ENCODE measurements around the gene LMF2. TPM values are rescaled to one million over a fixed set of nuclear protein-coding genes. Genes with fewer than 3 reads are reported as not detected.

LMF2 gene
- polyA plus RNA-seq, 1 donor (not counting 4 experiments of a cell fraction or from before 2014, with no cell fraction given), result 13.2 TPM

GRCh38 chr22:50481045-50481439, 26.5 kb downstream of the LMF2 start:
- Histone ChIP-seq H3K4me3 (ENCODE audit: control insufficient read depth in 2 of 3, extremely low read depth in 1 of 3, insufficient read depth in 2 of 3, low read depth in 1 of 3, low read length in 3 of 3) (peak overlapping the region; percentile 29 to 41 (median 38)), H2AFZ (ENCODE audit: control insufficient read depth, low read length) (peak overlapping the region; percentile 6), H3K27me3 (ENCODE audit: control insufficient read depth, extremely low read depth, insufficient read depth, low read length) (peaks cover 28% of the 10 kb centered on the region), H3K79me2 (ENCODE audit: control insufficient read depth, insufficient read depth, low read length) (no peaks in the 10 kb centered on the region), H3K9me1 (ENCODE audit: control insufficient read depth, extremely low read depth, insufficient read depth, low read length) (no peaks in the 10 kb centered on the region), H3K4me2 (ENCODE audit: control insufficient read depth, extremely low read depth, insufficient read depth, low read depth, low read length) (peak overlapping the region; percentile 41), H3K4me1 (ENCODE audit: control insufficient read depth, extremely low read depth, insufficient read depth, low read length) (peaks cover 9% of the 10 kb centered on the region), H3K36me3 (ENCODE audit: control insufficient read depth in 2 of 2, extremely low read depth in 1 of 2, insufficient read depth in 2 of 2, low read length in 2 of 2) (no peaks in the 10 kb centered on the region), H3K27ac (ENCODE audit: control insufficient read depth, insufficient read depth, low read length) (no peak overlapping the region), H3K9me3 (ENCODE audit: control insufficient read depth, low read depth, low read length) (no peaks in the 10 kb centered on the region), H3K9ac (ENCODE audit: control insufficient read depth, extremely low read depth, insufficient read depth, low read length) (peak overlapping the region; percentile 73), H4K20me1 (ENCODE audit: control insufficient read depth, extremely low read depth, insufficient read depth, low read length) (peaks cover 3% of the 10 kb centered on the region)
- no peak for TF ChIP-seq EZH2 (IDR thresholded peaks at IDR 0.05; ENCODE audit: low read length)
- TF ChIP-seq, protein P1, sequence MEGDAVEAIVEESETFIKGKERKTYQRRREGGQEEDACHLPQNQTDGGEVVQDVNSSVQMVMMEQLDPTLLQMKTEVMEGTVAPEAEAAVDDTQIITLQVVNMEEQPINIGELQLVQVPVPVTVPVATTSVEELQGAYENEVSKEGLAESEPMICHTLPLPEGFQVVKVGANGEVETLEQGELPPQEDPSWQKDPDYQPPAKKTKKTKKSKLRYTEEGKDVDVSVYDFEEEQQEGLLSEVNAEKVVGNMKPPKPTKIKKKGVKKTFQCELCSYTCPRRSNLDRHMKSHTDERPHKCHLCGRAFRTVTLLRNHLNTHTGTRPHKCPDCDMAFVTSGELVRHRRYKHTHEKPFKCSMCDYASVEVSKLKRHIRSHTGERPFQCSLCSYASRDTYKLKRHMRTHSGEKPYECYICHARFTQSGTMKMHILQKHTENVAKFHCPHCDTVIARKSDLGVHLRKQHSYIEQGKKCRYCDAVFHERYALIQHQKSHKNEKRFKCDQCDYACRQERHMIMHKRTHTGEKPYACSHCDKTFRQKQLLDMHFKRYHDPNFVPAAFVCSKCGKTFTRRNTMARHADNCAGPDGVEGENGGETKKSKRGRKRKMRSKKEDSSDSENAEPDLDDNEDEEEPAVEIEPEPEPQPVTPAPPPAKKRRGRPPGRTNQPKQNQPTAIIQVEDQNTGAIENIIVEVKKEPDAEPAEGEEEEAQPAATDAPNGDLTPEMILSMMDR (optimal IDR thresholded peaks at IDR 0.05 in 1 of 3, IDR thresholded peaks at IDR 0.05 in 1 of 3, conservative IDR thresholded peaks at IDR 0.05 in 1 of 3; ENCODE audit: extremely low read depth in 1 of 3, insufficient read depth in 2 of 3, low read length in 3 of 3), result no peak
- dilution Hi-C loops (cut with MboI; ENCODE audit: extremely low pct_ligation_motif_present, low sequenced_read_pairs), result no loop called here
- FAIRE-seq (no peak), DNase-seq (ENCODE audit: low read depth, low spot score) (no peak)

- Histone ChIP-seq H3K4me1 (ENCODE audit: control insufficient read depth, extremely low read depth, insufficient read depth, low read length) (peaks cover 14% of the 10 kb centered on the region), H3K9ac (ENCODE audit: control insufficient read depth, extremely low read depth, insufficient read depth, low read length) (no peak overlapping the region), H2AFZ (ENCODE audit: control insufficient read depth, low read length) (no peak overlapping the region), H3K9me1 (ENCODE audit: control insufficient read depth, extremely low read depth, insufficient read depth, low read length) (no peaks in the 10 kb centered on the region), H3K27me3 (ENCODE audit: control insufficient read depth, extremely low read depth, insufficient read depth, low read length) (peaks cover 25% of the 10 kb centered on the region), H3K9me3 (ENCODE audit: control insufficient read depth, low read depth, low read length) (no peaks in the 10 kb centered on the region), H3K4me3 (ENCODE audit: control insufficient read depth in 2 of 3, extremely low read depth in 1 of 3, insufficient read depth in 2 of 3, low read depth in 1 of 3, low read length in 3 of 3) (no peak overlapping the region), H3K79me2 (ENCODE audit: control insufficient read depth, insufficient read depth, low read length) (no peaks in the 10 kb centered on the region), H4K20me1 (ENCODE audit: control insufficient read depth, extremely low read depth, insufficient read depth, low read length) (no peaks in the 10 kb centered on the region), H3K36me3 (ENCODE audit: control insufficient read depth in 2 of 2, extremely low read depth in 1 of 2, insufficient read depth in 2 of 2, low read length in 2 of 2) (no peaks in the 10 kb centered on the region), H3K27ac (ENCODE audit: control insufficient read depth, insufficient read depth, low read length) (no peak overlapping the region), H3K4me2 (ENCODE audit: control insufficient read depth, extremely low read depth, insufficient read depth, low read depth, low read length) (no peak overlapping the region)
- no peak for DNase-seq (ENCODE audit: low read depth, low spot score)
- dilution Hi-C loops (cut with MboI; ENCODE audit: extremely low pct_ligation_motif_present, low sequenced_read_pairs), result no loop called here
- FAIRE-seq, result no peak
- TF ChIP-seq, protein P1 (optimal IDR thresholded peaks at IDR 0.05 in 1 of 3, IDR thresholded peaks at IDR 0.05 in 1 of 3, conservative IDR thresholded peaks at IDR 0.05 in 1 of 3; ENCODE audit: extremely low read depth in 1 of 3, insufficient read depth in 2 of 3, low read length in 3 of 3), result no peak
- TF ChIP-seq EZH2 (IDR thresholded peaks at IDR 0.05; ENCODE audit: low read length), result no peak
These were observed 27.8 kb downstream of the LMF2 start for GRCh38 chr22:50479721-50480120.

Measured in keratinocyte (primary cell).